ENCODE data around the gene ANKS3.

ANKS3 gene

DNA sequence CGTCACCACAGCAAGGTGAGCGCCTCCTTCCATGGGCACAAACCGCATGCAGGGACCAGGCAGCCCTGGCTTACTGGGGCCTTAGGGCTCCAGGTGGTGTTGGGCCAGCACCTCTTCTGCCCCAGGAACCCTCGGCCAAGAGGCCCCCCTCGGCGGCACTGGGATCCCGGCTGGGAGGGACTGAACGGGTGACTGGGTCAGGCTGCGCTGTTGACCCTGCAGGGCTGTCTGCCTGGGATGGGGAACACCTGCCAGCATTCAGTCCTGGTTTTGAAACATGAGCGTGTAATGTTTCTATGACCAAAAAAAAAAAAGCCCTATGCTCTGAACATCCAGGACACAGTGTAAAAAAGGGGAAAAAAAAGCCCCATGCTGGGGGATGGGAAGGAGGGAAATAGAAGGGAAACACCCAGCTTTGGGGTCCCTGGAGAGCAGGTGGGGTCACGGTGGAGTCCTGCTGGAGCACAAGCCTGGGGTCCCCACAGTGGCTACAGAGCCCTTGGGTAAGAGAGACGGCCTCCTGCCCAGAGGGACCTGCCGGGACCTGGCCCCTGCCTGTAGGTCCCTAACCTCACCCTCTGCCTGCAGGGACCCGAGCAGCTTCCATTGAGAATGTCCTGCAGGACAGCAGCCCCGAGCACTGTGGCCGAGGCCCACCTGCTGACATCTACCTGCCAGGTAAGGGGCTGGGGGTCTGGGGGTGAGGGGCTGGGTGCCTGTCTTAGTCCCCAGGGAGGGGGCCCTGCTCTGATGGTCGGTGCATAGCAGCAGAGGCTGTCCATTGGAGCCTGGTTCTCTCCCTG, 50.6 kb downstream of the ANKS3 start (continued):
- TF ChIP-seq ZNF112 (tag by site-specific recombination; IDR thresholded peaks at IDR 0.05) (no peak), ZNF16 (tag by site-specific recombination; IDR thresholded peaks at IDR 0.05; ENCODE audit: low read depth) (no peak), ZBTB48 (tag by site-specific recombination; IDR thresholded peaks at IDR 0.05) (no peak), ZFP3 (tag by site-specific recombination; IDR thresholded peaks at IDR 0.05; ENCODE audit: low read depth) (no peak)
- TF ChIP-seq, protein P1, sequence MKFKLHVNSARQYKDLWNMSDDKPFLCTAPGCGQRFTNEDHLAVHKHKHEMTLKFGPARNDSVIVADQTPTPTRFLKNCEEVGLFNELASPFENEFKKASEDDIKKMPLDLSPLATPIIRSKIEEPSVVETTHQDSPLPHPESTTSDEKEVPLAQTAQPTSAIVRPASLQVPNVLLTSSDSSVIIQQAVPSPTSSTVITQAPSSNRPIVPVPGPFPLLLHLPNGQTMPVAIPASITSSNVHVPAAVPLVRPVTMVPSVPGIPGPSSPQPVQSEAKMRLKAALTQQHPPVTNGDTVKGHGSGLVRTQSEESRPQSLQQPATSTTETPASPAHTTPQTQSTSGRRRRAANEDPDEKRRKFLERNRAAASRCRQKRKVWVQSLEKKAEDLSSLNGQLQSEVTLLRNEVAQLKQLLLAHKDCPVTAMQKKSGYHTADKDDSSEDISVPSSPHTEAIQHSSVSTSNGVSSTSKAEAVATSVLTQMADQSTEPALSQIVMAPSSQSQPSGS (tag by site-specific recombination; IDR thresholded peaks at IDR 0.05; ENCODE audit: low read depth) = no peak
- TF ChIP-seq, protein P2, sequence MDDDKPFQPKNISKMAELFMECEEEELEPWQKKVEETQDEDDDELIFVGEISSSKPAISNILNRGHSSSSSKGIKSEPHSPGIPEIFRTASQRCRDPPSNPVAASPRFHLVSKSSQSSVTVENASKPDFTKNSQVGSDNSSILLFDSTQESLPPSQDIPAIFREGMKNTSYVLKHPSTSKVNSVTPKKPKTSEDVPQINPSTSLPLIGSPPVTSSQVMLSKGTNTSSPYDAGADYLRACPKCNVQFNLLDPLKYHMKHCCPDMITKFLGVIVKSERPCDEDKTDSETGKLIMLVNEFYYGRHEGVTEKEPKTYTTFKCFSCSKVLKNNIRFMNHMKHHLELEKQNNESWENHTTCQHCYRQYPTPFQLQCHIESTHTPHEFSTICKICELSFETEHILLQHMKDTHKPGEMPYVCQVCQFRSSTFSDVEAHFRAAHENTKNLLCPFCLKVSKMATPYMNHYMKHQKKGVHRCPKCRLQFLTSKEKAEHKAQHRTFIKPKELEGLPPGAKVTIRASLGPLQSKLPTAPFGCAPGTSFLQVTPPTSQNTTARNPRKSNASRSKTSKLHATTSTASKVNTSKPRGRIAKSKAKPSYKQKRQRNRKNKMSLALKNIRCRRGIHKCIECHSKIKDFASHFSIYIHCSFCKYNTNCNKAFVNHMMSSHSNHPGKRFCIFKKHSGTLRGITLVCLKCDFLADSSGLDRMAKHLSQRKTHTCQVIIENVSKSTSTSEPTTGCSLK (tag by site-specific recombination; IDR thresholded peaks at IDR 0.05) = no peak

DNA sequence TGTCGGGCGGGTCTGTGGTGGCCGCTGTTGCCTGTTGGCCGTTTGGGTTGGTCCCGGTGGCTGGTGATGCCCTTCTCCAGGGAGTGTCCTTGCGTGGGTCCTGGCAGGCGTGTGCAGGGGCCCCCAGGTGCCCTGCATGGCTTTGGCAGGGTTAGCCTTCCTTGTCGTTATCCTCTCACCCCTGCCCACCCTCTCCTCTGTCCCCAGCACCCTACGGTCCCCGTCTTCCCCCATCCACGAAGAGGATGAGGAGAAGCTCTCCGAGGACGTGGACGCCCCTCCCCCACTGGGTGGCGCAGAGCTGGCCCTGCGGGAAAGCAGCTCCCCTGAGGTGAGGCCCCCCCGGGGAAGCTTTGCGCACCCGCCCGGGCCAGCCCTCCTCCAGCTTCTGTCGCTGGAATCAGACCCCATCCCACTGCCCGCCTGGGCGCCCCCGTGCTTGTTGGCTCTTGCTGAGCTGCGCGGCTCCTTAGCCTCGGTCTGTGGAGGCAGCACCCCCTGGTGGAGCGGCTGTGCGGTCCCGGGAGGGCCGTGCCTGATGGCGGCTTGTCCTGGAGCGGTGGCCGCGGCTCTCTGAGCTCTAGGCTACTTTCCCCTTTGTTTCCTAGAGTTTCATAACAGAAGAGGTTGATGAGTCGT, 51.3 kb downstream of the ANKS3 start:
- ChIA-PET CTCF (interaction anchor here (0.6 kb wide), 1 partner anchor 41 kb away, joined by 3 read pairs; no protein-coding TSS in a partner anchor), POLR2A (no interaction called here)
- H3K4me1 ChIP-seq (ENCODE audit: control insufficient read depth, insufficient read depth, low read length) = no peaks in the 10 kb centered on the region
- peaks cover 0 to 88% of the 10 kb centered on the region in 2 experiments; a peak in 2 of 3 replicates for H3K36me3 ChIP-seq (ENCODE audit: control insufficient read depth in 2 of 2, insufficient read depth in 1 of 2, low read length in 2 of 2)
- no peak overlapping the region for H3K27ac ChIP-seq (ENCODE audit: extremely low read depth, low read depth, low read length)
- no peak overlapping the region for H3K4me3 ChIP-seq (ENCODE audit: low read depth, low read length)
- H3K9me3 ChIP-seq (ENCODE audit: control insufficient read depth, insufficient read depth, low read depth, low read length) = no peaks in the 10 kb centered on the region
- TF ChIP-seq, protein P3, sequence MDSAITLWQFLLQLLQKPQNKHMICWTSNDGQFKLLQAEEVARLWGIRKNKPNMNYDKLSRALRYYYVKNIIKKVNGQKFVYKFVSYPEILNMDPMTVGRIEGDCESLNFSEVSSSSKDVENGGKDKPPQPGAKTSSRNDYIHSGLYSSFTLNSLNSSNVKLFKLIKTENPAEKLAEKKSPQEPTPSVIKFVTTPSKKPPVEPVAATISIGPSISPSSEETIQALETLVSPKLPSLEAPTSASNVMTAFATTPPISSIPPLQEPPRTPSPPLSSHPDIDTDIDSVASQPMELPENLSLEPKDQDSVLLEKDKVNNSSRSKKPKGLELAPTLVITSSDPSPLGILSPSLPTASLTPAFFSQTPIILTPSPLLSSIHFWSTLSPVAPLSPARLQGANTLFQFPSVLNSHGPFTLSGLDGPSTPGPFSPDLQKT (IDR thresholded peaks at IDR 0.05; ENCODE audit: borderline replicate concordance, low read depth, low read length) = no peak
- TF ChIP-seq, protein P4, sequence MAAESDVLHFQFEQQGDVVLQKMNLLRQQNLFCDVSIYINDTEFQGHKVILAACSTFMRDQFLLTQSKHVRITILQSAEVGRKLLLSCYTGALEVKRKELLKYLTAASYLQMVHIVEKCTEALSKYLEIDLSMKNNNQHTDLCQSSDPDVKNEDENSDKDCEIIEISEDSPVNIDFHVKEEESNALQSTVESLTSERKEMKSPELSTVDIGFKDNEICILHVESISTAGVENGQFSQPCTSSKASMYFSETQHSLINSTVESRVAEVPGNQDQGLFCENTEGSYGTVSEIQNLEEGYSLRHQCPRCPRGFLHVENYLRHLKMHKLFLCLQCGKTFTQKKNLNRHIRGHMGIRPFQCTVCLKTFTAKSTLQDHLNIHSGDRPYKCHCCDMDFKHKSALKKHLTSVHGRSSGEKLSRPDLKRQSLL (tag by site-specific recombination; IDR thresholded peaks at IDR 0.05) = peak; percentile 94
- TF ChIP-seq ZNF610 (tag by site-specific recombination; IDR thresholded peaks at IDR 0.05; ENCODE audit: borderline replicate concordance) (no peak), ZNF132 (tag by site-specific recombination; IDR thresholded peaks at IDR 0.05; ENCODE audit: borderline replicate concordance) (no peak), ZSCAN23 (tag by site-specific recombination; IDR thresholded peaks at IDR 0.05) (no peak), ZNF670 (tag by site-specific recombination; IDR thresholded peaks at IDR 0.05; ENCODE audit: low read depth) (no peak), SP3 (tag by site-specific recombination; IDR thresholded peaks at IDR 0.05) (no peak), ZIC2 (tag by site-specific recombination; IDR thresholded peaks at IDR 0.05) (peak; percentile 38; the same call in 1 of the 2 replicates)
- TF ChIP-seq, protein P5, sequence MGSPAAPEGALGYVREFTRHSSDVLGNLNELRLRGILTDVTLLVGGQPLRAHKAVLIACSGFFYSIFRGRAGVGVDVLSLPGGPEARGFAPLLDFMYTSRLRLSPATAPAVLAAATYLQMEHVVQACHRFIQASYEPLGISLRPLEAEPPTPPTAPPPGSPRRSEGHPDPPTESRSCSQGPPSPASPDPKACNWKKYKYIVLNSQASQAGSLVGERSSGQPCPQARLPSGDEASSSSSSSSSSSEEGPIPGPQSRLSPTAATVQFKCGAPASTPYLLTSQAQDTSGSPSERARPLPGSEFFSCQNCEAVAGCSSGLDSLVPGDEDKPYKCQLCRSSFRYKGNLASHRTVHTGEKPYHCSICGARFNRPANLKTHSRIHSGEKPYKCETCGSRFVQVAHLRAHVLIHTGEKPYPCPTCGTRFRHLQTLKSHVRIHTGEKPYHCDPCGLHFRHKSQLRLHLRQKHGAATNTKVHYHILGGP (tag by site-specific recombination; IDR thresholded peaks at IDR 0.05) = no peak
- TF ChIP-seq, protein P6, sequence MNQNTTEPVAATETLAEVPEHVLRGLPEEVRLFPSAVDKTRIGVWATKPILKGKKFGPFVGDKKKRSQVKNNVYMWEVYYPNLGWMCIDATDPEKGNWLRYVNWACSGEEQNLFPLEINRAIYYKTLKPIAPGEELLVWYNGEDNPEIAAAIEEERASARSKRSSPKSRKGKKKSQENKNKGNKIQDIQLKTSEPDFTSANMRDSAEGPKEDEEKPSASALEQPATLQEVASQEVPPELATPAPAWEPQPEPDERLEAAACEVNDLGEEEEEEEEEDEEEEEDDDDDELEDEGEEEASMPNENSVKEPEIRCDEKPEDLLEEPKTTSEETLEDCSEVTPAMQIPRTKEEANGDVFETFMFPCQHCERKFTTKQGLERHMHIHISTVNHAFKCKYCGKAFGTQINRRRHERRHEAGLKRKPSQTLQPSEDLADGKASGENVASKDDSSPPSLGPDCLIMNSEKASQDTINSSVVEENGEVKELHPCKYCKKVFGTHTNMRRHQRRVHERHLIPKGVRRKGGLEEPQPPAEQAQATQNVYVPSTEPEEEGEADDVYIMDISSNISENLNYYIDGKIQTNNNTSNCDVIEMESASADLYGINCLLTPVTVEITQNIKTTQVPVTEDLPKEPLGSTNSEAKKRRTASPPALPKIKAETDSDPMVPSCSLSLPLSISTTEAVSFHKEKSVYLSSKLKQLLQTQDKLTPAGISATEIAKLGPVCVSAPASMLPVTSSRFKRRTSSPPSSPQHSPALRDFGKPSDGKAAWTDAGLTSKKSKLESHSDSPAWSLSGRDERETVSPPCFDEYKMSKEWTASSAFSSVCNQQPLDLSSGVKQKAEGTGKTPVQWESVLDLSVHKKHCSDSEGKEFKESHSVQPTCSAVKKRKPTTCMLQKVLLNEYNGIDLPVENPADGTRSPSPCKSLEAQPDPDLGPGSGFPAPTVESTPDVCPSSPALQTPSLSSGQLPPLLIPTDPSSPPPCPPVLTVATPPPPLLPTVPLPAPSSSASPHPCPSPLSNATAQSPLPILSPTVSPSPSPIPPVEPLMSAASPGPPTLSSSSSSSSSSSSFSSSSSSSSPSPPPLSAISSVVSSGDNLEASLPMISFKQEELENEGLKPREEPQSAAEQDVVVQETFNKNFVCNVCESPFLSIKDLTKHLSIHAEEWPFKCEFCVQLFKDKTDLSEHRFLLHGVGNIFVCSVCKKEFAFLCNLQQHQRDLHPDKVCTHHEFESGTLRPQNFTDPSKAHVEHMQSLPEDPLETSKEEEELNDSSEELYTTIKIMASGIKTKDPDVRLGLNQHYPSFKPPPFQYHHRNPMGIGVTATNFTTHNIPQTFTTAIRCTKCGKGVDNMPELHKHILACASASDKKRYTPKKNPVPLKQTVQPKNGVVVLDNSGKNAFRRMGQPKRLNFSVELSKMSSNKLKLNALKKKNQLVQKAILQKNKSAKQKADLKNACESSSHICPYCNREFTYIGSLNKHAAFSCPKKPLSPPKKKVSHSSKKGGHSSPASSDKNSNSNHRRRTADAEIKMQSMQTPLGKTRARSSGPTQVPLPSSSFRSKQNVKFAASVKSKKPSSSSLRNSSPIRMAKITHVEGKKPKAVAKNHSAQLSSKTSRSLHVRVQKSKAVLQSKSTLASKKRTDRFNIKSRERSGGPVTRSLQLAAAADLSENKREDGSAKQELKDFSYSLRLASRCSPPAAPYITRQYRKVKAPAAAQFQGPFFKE (tag by site-specific recombination; IDR thresholded peaks at IDR 0.05; ENCODE audit: borderline replicate concordance) = no peak
- TF ChIP-seq, protein P7, sequence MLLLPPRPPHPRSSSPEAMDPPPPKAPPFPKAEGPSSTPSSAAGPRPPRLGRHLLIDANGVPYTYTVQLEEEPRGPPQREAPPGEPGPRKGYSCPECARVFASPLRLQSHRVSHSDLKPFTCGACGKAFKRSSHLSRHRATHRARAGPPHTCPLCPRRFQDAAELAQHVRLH (tag by site-specific recombination; IDR thresholded peaks at IDR 0.05) = no peak
